ENCODE results near the gene NCK2. TPM values are rescaled to one million over a fixed set of nuclear protein-coding genes. Genes with fewer than 3 reads are reported as not detected.
"Not testable (repeated sequence)": the region's sequence is repeated elsewhere in the genome, so short reads cannot be mapped to it uniquely, and the experiment has no call there.

Gene NCK2
- polyA plus RNA-seq, 3 donors from 2014 or later, result 10.7 to 22.1 (median 16.2) TPM

DNA sequence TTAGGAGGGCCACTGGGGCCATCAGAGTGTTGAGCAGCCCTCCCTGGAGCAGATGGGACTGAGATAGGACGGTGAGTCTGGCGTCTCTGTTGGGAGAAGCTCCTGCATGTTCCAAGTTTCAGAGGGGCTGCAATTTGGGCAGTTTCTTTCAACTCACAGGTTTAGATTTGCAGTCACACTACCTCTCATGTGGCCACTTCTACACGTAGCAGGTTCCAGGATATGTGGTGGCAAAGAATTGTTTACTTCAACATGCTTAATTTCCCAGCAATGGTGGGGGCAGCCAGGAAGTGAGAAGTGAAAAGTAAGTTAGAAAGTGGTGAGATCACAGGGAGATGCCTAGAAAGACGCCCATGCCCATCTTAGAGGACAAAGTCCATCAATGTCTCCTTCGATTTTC lies 9.3 kb downstream of the NCK2 start:
- Mint-ChIP-seq H3K4me3 (peak overlapping the region in 4 of 5 donors; percentile 34 to 60 (median 50)), H3K36me3 (peaks cover 0 to 15% (median 0%) of the 10 kb centered on the region in 3 donors), H3K27ac (peak overlapping the region; percentile 51 to 84 (median 69)), H3K27me3 (ENCODE audit: low read depth in 3 of 3) (peaks cover 0 to 2% (median 0%) of the 10 kb centered on the region in 3 donors), H3K9me3 (no peaks in the 10 kb centered on the region), H3K4me1 (peaks cover 89 to 95% of the 10 kb centered on the region in 2 donors)
- DNase-seq, result peak in 2 of 3 donors; percentile 16 to 17

DNA sequence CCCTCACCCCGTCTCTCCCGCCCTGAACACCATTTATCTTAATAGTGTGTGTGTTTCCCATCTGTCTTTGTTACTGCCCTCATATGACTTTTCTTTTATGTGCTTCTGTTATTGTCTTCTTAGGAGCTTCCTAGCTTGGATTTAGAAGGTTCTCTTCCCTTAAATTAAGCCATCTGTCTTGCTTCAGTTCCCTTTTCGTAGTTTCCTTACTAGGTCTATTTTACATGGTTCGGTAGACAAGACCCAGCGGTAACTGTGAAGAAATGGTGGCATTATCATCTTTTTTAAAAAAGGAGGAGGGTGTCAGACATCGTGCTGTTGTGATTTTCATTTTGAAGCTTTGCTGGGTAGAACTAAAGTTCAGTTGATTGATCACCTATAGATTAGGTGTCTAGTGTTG lies 10.3 kb downstream of the NCK2 start:
- H3K36me3 Mint-ChIP-seq, result peaks cover 0 to 15% (median 0%) of the 10 kb centered on the region in 3 donors
- H3K4me1 Mint-ChIP-seq, result peaks cover 87 to 95% of the 10 kb centered on the region in 2 donors
- no peaks in the 10 kb centered on the region for H3K9me3 Mint-ChIP-seq
- H3K27me3 Mint-ChIP-seq (ENCODE audit: low read depth in 3 of 3), result peaks cover 0 to 2% (median 0%) of the 10 kb centered on the region in 3 donors
- peak overlapping the region; percentile 10 to 83 (median 52) for H3K27ac Mint-ChIP-seq
- no peak for DNase-seq
- peak overlapping the region in 3 of 5 donors; percentile 15 to 59 (median 44) for H3K4me3 Mint-ChIP-seq

DNA sequence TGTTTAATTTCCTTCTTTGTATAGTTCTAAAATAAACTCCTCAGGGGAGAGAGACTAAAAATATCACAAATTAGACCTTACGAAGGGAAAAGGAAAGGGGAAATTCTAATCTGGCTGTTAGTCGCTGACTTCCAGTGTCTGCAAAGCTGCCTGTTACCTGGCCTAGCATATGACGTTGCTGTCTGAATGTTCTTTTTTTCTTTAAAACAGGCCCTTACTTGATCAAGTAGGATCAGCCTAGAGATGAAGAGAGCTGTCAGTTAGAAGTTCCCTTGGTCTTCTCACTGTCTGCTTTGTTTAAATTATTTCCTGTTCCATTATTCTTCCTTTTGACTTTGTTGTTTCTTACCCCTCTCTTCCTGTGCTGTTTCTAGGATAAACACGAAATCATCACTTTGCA lies 11.2 kb downstream of the NCK2 start:
- Mint-ChIP-seq H3K4me1 (peaks cover 87 to 95% of the 10 kb centered on the region in 2 donors), H3K9me3 (no peaks in the 10 kb centered on the region), H3K4me3 (peak overlapping the region in 3 of 5 donors; percentile 5 to 16 (median 15)), H3K36me3 (peaks cover 0 to 6% (median 0%) of the 10 kb centered on the region in 3 donors), H3K27ac (peak overlapping the region; percentile 31 to 79 (median 58)), H3K27me3 (ENCODE audit: low read depth in 3 of 3) (peaks cover 0 to 2% (median 0%) of the 10 kb centered on the region in 3 donors)
- DNase-seq, result no peak

DNA sequence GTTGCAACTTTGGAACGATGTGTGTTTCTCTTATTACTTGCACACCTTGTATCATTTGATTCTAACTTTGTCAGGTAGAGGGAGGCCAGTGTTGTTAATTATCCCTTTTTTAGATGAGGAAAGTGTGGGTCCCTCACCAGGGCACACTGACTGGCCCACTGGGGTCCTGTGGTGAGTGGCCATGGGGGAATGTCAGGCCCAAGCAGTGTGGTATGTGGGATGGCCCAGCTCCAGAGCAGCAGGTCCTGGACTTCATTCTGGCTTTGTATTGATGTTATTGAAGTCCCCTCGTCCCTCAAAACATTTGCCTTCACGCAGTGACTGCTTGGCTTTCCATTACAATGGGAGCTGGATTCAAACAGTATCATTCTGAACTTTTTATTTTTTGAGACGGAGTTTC lies 11.7 kb downstream of the NCK2 start:
- DNase-seq, result no peak
- H3K27ac Mint-ChIP-seq, result peak overlapping the region; percentile 31 to 79 (median 58)
- peaks cover 86 to 95% of the 10 kb centered on the region in 2 donors for H3K4me1 Mint-ChIP-seq
- H3K27me3 Mint-ChIP-seq (ENCODE audit: low read depth in 3 of 3), result peaks cover 0 to 2% (median 0%) of the 10 kb centered on the region in 3 donors
- H3K4me3 Mint-ChIP-seq, result peak overlapping the region in 2 of 5 donors; percentile 5 to 15
- H3K36me3 Mint-ChIP-seq, result peaks cover 0 to under 1% (median 0%) of the 10 kb centered on the region in 3 donors
- no peaks in the 10 kb centered on the region for H3K9me3 Mint-ChIP-seq

DNA sequence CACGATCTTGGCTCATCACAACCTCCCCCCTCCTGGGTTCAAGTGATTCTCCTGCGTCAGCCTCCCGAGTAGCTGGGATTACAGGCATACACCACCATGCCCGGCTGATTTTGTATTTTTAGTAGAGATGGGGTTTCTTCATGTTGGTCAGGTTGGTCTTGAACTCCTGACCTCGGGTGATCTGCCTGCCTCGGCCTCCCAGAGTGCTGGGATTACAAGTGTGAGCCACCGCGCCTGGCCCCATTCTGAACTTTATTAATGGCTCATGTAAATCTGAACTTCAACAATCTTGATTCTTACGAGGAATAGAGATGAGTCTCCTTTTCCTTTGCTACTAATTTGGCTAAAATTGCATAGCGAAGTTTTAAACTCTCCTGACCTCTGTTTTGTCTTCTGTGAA lies 12.2 kb downstream of the NCK2 start:
- Mint-ChIP-seq H3K4me3 (peak overlapping the region in 1 of 5 donors; percentile 33), H3K4me1 (peaks cover 87 to 95% of the 10 kb centered on the region in 2 donors), H3K27ac (peak overlapping the region; percentile 19 to 78 (median 48))
- not testable (repeated sequence) for H3K27me3 Mint-ChIP-seq (ENCODE audit: low read depth in 3 of 3); DNase-seq; H3K9me3 Mint-ChIP-seq; H3K36me3 Mint-ChIP-seq

DNA sequence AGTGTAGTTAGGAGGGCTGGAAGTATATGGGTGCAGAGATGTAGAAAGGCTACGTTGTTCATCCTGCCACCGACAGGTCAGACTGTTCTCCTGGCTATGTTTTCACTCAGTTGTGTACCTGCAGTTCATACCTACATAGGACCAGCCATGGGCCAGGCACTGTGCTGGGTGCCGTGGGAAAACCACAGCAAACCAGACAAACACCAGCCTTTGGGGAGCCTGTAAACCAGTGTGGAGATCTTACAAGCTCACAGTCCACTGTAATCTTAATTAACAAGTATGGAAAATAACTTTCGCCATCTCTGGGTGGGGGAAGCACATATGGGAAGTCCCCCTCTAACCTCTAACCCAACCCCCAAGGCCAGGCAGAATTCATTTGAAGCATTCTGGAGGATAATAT lies 12.7 kb downstream of the NCK2 start:
- Mint-ChIP-seq H3K4me3 (peak overlapping the region in 2 of 5 donors; percentile 12 to 18), H3K4me1 (peaks cover 92 to 99% of the 10 kb centered on the region in 2 donors), H3K9me3 (no peaks in the 10 kb centered on the region), H3K27ac (peak overlapping the region; percentile 19 to 78 (median 48)), H3K27me3 (ENCODE audit: low read depth in 3 of 3) (peaks cover 0 to 2% (median 0%) of the 10 kb centered on the region in 3 donors), H3K36me3 (no peaks in the 10 kb centered on the region)
- DNase-seq, result no peak

DNA sequence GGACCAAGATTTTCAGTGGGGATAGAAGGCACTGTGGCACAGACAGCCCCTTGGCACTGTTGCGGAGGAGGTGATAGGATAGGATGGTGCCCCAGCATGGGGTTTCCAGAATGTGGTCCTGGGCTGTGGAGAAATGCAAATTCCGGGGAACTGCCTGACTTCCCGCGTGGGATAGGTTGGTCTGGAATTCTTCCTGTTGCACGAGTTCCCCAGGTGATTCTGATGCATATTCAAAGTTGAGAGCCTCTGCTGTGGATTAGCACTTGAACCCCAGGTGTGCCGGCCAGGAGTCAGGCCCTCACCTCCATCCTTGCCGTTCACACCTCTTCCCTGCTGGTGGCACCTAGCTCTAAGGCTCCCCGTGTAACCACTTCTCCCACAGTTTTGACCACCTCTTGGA lies 15.5 kb downstream of the NCK2 start:
- no peak for DNase-seq
- Mint-ChIP-seq H3K27ac (peak overlapping the region in 3 of 6 donors; percentile 13 to 64 (median 40)), H3K9me3 (no peaks in the 10 kb centered on the region), H3K4me1 (peaks cover 81 to 92% of the 10 kb centered on the region in 2 donors), H3K4me3 (no peak overlapping the region), H3K36me3 (no peaks in the 10 kb centered on the region), H3K27me3 (ENCODE audit: low read depth in 3 of 3) (peaks cover 0 to 1% (median 0%) of the 10 kb centered on the region in 3 donors)

DNA sequence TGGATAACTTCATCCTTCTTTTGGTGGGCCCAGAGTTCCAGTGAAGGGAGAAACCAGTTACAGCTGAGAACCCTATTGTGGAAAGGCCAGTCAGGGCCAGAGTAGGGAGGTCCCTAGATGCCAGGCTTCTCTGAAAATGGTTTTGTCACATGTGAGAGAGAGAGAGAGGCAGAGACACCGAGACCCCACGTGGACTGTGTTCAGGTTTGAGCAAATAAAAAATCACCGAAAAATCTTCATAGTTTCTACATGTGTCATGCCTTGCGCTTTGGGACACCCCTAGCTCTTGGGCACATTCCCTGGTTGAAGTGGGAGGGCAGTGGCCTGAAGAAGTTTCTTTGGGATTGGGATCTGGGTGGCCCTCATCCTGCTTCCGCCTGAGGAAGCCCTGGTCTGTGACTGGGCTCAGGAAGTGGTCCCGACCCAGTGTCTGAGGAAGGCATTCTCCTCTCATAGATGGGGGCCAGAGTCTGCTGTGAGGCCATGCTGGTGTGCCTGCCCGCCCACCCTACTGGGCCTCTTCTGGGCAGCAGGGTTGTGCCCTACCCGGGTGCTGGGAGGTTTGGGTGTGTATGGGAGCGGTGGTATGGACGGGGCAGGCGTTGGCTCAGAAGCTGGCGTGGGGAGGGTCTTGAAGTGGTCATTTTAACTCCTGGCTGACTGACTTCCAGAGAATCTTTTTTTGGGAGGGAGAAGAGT lies 16.1 kb downstream of the NCK2 start:
- H3K36me3 Mint-ChIP-seq, result no peaks in the 10 kb centered on the region
- peaks cover 79 to 92% of the 10 kb centered on the region in 2 donors for H3K4me1 Mint-ChIP-seq
- DNase-seq, result no peak
- H3K27me3 Mint-ChIP-seq (ENCODE audit: low read depth in 3 of 3), result peaks cover 0 to 1% (median 0%) of the 10 kb centered on the region in 3 donors
- no peaks in the 10 kb centered on the region for H3K9me3 Mint-ChIP-seq
- peak overlapping the region in 5 of 6 donors; percentile 40 to 80 (median 69) for H3K27ac Mint-ChIP-seq
- no peak overlapping the region for H3K4me3 Mint-ChIP-seq

DNA sequence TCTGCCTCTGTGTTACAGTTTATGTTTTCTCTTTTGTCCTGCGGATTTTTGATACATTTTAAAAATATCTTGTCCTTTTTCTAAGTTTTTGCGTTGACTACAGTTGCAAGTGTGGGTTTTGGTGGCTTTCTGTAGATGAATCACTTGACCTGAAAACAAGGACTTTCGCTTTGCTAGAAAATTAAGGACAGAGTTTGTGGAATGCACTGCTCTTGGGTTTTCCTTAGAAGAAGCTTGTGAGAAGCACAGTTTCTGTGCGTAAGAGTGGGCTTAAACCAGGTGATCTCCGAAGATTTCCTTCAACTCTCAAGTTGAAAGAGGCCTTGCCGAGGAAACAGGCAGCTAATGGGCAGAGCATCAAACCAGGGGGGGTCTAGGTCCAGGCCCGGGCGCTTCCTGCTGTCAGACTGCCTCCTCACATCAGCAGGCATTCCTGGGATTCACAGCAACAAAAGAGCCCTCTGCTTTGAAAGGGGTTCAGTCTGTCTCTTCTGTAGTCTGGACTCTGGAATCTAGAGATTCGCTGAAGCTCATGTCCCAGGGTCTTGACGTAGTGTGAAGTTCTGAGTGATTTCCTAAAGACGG lies 17.3 kb downstream of the NCK2 start:
- H3K4me3 Mint-ChIP-seq, result peak overlapping the region in 1 of 5 donors; percentile 74
- peaks cover 0 to 1% (median 0%) of the 10 kb centered on the region in 3 donors for H3K36me3 Mint-ChIP-seq
- no peaks in the 10 kb centered on the region for H3K9me3 Mint-ChIP-seq
- peaks cover 80 to 92% of the 10 kb centered on the region in 2 donors for H3K4me1 Mint-ChIP-seq
- H3K27me3 Mint-ChIP-seq (ENCODE audit: low read depth in 3 of 3), result peaks cover 0 to 1% (median 0%) of the 10 kb centered on the region in 3 donors
- DNase-seq, result no peak
- peak overlapping the region in 4 of 6 donors; percentile 20 to 80 (median 68) for H3K27ac Mint-ChIP-seq

DNA sequence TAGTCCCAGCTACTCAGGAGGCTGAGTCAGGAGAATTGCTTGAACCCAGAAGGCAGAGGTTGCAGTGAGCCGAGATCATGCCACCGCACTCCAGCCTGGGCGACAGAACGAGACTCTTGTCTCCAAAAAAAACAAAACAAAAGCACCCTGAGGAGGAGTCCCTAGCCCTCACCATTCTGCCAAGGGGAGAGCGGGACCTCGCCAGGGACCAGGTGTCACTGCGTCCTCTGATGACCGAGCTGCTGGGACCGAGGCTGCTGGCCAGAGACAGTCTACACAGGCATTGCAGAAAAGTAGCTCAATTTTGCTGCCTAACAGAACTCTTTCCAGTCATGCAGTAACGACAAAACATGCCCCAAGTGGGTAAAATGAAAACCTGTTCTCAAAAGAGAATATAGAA lies 18.4 kb downstream of the NCK2 start:
- DNase-seq, result no peak
- H3K4me3 Mint-ChIP-seq, result no peak overlapping the region
- H3K36me3 Mint-ChIP-seq, result peaks cover 0 to 11% (median 0%) of the 10 kb centered on the region in 3 donors
- peaks cover 0 to 1% (median 0%) of the 10 kb centered on the region in 3 donors for H3K27me3 Mint-ChIP-seq (ENCODE audit: low read depth in 3 of 3)
- H3K9me3 Mint-ChIP-seq, result no peaks in the 10 kb centered on the region
- peaks cover 78 to 92% of the 10 kb centered on the region in 2 donors for H3K4me1 Mint-ChIP-seq
- no peak overlapping the region for H3K27ac Mint-ChIP-seq

DNA sequence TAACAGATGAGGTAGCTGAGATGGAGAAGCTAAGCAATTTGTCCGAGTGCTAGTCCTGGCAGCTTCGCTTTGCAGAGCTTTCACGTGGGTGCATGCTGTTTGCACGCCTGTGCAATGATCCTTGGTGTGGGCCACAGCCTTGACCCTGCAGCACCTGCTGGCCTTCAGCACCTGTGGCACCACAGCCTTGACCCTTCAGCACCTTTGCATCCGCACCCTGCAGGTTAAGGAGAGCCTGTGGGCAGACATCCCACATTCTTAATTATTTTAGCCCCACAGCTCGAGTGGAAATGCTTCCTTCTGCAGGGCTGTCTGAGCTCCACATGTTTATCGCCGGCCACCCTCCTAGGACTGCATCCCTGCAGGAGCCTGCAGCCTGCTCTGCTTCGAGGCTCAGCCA lies 19.3 kb downstream of the NCK2 start:
- Mint-ChIP-seq H3K27ac (peak overlapping the region in 2 of 6 donors; percentile 7 to 40), H3K27me3 (ENCODE audit: low read depth in 3 of 3) (peaks cover 0 to 1% (median 0%) of the 10 kb centered on the region in 3 donors), H3K4me1 (peaks cover 78 to 94% of the 10 kb centered on the region in 2 donors), H3K4me3 (no peak overlapping the region), H3K36me3 (peaks cover 0 to 12% (median 0%) of the 10 kb centered on the region in 3 donors), H3K9me3 (no peaks in the 10 kb centered on the region)
- DNase-seq, result no peak

DNA sequence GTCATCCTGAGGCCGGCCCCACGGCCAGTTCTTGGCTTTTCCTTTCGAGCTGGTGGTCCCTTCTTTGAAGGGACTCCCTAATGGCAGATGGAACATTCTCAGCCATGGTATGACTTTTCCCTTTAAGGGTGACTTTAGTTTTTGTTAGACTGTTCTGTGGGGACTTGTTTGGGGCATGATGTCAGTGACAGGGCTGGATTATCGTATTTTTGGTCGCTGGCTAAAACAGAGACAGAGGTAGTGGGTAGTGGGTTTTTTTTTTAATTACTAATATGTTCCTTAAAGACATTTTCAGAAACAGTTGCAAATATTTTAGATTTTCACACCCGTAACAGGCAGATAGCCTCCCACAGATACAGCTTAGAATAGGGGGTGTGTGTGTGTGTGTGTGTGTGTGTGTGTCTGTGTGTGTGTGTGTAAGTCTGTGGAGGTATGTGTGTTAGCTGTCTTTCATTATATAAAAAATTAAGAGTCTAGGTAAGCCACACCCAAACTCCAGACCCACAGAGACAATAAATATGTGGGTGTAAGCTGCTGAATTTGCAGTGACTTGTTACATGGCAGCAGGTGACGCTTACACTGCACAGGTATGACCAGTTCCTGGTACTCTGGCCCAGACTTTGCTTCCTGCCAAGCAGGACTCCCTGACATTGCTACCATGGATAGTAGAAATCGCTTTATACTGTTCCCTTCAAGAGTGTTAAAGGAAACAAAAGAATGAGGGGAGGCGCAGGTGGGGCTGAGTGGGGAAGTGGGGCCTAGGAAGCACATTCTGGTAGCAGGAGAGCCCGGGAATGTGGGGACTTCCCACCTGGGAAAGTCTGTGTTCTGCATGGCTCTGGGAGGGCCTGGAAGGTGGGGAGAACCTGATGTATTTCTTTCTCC lies 20.9 kb downstream of the NCK2 start:
- peaks cover 0 to 3% (median 1%) of the 10 kb centered on the region in 3 donors for H3K27me3 Mint-ChIP-seq (ENCODE audit: low read depth in 3 of 3)
- H3K36me3 Mint-ChIP-seq, result peaks cover 0 to 12% (median 0%) of the 10 kb centered on the region in 3 donors
- peak overlapping the region in 4 of 6 donors; percentile 21 to 69 (median 48) for H3K27ac Mint-ChIP-seq
- peaks cover 77 to 94% of the 10 kb centered on the region in 2 donors for H3K4me1 Mint-ChIP-seq
- no peak for DNase-seq
- H3K4me3 Mint-ChIP-seq, result no peak overlapping the region
- H3K9me3 Mint-ChIP-seq, result no peaks in the 10 kb centered on the region

DNA sequence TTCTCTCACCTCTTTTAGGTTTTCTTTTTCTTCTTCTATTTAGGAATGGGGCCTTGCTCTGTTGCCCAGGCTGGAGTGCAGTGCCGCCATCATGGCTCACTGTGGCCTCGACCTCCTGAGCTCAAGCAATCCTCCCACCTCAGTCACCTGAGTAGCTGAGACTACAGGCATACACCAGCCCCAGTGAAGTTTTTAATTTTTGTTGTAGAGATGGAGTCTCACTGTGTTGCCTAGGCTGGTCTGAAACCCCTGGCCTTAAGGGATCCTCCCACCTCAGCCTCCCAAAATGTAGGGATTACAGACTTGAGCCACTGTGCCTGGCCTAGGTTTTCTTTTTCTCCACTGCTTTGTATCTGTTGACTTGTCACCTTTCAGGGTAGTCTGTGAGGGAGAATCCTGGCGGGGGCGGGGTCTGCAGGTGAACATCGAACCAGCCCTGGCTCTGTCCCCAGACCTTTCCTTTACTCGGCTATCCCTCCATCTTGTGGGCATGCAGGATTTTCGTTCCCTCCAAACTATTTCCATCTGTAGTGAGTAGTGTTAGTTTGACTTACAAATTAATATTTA lies 21.7 kb downstream of the NCK2 start:
- Mint-ChIP-seq H3K27ac (peak overlapping the region in 2 of 6 donors; percentile 36 to 43), H3K27me3 (ENCODE audit: low read depth in 3 of 3) (peaks cover 0 to 3% (median 1%) of the 10 kb centered on the region in 3 donors), H3K4me3 (no peak overlapping the region), H3K4me1 (peaks cover 71 to 87% of the 10 kb centered on the region in 2 donors), H3K9me3 (no peaks in the 10 kb centered on the region), H3K36me3 (peaks cover 0 to 12% (median 0%) of the 10 kb centered on the region in 3 donors)
- no peak for DNase-seq
